CD4-positive, alpha-beta T cell treated with Interleukin-6 at 100 ng/mL for 8 hours (primary cell): ENCODE results near the gene FASTK.

ENCODE experiments used
- DNase-seq: peaks from one replicate; pipeline ENCODE4 v3.0.0-alpha.2; 2020; ENCODE audit warnings: mixed read lengths, low spot score

Gene FASTK

GRCh38 chr7:151065516-151065915, 15.1 kb downstream of the FASTK start:
- no peak for DNase-seq

- DNase-seq: no peak
These were observed 15.6 kb downstream of the FASTK start for GRCh38 chr7:151064993-151065392.

DNA sequence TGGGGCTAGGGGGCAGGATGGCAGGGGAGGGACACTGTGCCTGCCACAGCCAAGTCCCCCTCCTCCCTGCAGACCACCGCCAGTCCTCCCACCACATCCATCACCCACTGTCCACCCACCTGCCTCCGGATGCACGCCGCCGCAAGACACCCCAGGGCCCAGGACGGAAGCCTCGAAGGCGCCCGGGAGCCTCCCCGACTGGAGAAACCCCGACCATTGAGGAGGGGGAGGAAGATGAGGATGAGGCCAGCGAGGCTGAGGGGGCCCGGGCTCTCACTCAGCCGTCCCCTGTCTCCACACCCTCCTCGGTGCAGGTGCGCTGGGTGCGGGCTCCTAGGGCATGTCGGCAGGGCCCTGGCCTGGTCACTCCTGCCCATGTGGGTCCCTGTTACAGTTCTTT, 16.2 kb downstream of the FASTK start:
- DNase-seq: no peak

- no peak for DNase-seq
These were observed 17.4 kb downstream of the FASTK start for GRCh38 chr7:151063212-151063561.

GRCh38 chr7:151062399-151063211, 18.0 kb downstream of the FASTK start:
- no peak for DNase-seq

DNA sequence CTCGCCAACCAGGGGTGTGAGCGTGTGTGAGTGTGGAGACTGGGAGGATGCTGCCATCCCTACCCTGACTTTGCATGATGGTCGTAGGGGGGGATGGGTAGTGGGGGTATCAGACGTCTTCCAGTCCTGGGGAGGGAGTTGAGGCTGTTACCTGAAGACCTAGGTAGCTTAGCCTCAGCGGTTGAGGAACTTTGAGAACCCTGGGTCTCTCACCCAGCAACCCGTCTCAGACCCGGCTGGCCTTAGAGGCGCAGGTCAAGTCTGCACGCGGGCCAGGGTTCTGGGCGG, 18.6 kb downstream of the FASTK start:
- no peak for DNase-seq

DNA sequence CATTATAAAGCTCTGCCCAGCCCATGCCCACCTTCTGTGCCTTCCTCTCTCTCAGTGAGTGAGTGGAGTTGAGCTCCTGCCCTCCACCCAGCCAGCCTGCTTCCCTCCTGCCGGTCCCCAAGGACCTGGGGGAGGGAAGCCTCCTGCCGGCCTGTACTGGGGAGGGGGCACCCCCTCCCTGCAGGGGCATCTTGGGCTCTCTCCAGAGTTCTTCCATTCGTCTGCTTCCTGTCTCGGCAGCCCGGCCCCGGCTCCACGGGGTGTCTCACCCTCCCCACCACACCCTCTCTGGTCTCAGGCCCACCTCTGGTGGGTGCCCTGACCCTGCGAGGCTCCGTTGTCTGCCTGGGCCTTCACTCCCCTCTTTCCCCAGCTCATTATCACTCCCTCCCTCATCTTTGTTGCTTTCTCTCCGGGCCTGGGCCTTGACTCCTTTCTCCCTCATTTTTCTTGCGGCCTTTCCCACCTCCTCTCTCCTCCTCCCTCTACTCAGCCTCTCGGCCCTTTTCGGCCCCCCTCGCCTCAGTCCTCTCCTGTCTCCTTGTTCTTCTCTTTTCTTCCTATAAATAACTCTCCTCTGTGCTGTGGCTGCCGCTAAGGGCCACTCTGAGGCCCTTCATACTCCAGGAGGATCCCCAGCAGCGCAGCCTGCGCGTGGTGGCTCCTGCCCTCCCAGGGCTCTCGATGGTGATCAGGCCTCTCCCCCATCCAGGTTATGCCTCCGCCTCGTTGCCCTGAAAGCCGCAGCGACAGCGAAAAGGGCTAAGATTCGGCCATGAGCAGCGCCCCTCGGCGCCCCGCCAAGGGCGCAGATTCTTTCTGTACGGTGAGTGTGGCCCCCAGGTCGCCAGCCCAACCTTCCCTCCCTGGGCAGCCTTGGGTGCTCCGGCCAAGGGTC, 19.1 kb downstream of the FASTK start:
- DNase-seq: no peak

GRCh38 chr7:151060416-151061212, 20.0 kb downstream of the FASTK start:
- no peak for DNase-seq

GRCh38 chr7:151060113-151060415, 20.5 kb downstream of the FASTK start:
- no peak for DNase-seq

- peak; percentile 58 for DNase-seq
These were observed 21.1 kb downstream of the FASTK start, which contains the start of gene SLC4A2 for GRCh38 chr7:151059367-151060112. Gene SLC4A2, plus strand, starts transcription at chr7:151059589. Its CDS starts 2,399 bp downstream, at chr7:151061988.

DNA sequence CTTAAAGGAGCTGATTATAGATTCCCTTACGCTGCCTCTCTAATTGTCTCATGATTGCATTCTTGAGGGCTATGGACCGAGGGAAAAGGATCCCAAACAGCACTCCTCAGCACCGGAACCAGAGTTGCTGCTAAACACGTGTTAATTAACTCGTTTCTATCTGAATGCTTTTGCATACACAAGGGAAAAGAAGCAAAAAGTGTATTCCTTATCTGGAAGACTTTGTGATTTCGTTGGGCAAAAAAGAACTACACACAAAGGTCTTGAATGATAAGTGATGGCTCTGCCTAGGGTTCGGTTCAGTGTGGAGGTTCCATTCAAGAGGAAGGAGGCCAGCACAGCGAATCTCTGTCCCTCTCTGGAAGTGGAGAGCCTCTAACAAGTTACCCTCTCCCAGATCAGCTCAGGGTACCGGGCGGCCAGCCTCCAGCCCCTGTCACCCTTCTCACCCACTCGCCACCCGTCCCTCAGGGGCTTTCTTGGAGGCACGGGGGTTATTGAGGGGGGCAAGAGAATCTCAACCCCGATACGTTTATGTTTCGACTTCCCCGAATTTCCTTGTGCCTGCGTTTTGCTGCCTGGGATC, 21.7 kb downstream of the FASTK start:
- no peak for DNase-seq

DNA sequence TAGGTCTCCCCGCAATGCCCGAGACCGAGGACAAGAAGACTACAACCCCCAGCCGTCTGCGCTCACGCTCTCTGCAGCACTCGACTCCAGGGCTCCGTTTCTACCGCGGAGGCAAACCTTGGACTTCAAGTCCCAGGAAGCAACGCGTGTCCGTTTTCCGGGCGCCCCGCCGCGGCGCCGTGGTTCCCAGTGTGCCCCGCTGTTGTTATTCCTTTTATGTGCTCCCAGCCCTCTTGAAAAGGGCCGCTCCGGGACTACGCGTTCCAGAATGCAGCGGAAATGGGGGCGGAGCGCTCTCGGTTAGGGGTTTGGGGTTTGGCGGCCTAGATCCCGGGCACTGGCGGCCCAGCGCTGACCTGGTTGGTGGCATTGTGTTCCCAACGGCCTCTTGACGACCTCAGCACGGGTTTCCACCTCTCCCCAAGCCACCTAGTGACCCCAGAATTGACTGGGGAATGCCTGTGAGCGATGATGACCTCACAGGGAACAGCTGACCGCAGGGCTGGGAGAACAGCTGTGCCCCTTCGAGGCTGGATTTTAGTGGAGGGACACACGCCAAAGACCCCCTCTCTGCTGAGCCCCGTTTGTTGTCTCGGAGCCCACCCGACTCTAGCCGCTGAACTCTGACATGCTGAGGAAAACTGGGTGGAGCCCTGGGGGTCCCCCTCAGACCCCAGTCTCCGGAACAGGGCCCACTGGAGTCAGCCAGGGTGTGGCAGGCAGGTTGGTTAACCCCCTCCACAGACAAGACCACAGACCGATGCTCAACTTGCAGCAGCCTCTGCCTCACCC, 22.4 kb downstream of the FASTK start:
- DNase-seq: peak; percentile 99

- no peak for DNase-seq
These were observed 23.1 kb downstream of the FASTK start, which contains the start of gene CDK5 for GRCh38 chr7:151057506-151057988. Gene CDK5, minus strand, starts transcription at chr7:151057897. Its CDS starts 49 bp downstream, at chr7:151057848.

DNA sequence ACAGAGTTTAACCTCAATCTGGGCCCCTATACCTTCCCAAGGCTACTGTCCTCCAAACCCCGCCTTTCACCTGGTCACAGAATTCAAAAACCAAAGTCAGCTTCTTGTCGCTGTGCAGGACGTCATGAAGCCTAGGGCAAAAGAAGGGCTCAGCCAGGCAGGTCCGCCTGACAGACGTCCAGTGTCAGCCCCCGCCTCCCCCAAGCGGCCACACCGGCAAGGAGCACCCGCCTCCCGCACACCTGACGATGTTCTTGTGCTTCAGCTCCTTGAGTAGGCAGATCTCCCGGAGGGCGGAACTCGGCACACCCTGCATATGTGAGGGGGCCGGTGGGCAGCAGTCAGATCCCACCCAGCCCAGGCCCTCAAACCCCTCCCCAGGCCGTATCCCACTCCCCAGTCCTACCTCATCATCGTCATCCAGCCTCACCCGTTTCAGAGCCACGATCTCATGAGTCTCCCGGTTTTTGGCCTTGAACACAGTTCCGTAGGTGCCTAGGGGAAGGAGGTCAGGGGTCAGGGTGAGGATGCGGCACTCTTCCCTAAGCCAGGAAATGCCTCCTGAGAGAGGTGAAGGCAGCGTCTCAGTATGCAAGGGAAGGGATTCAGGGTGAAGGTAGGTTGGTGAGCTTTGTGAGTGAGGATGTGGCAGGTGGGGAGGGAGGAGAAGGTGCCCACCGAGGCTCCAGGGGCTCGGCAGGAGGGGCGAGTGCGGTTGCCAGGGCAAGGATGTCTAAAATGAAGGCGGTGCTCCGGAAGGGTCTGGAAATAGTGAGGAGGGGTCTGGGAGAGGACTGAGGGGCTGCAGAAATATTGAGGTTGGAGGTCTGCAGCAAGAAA, 23.7 kb downstream of the FASTK start:
- no peak for DNase-seq

DNA sequence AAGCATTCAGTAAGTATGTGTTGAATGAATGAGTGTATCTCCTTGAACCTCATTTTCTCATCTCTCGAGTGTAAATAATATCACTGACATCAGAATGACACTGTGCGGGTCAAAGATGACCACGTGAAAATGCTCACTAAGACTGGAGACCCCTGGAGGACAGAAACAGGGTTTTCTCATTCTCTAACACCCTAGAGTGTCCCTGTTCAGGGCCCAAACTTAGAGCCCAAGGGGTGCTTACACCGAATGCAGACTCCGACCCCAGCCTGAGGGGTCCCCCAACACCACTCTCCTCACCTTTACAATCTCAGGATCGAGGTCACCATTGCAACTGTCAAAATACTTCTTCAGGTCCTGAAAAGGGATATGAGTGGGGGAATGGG, 24.3 kb downstream of the FASTK start:
- no peak for DNase-seq

DNA sequence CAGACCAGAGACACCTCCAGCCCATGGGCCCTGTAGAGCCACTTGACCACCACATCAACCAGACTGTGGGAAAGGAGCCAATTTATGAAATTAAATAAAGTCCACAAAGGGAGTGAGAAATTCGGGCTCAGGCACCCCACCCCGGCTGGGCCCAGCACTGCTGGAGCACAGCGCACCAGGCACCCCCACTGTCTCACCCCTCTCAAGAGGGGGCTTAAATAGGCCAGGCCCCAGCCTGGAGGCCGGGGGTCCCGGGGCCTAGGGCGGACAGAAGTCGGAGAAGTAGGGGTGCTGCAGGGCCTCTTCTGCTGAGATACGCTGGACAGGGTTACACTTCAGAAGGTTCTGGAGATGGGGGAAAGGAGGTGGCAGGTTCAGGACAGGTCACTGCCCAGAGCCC, 26.9 kb downstream of the FASTK start:
- DNase-seq: no peak

GRCh38 chr7:151053096-151053495, 27.5 kb downstream of the FASTK start:
- DNase-seq: no peak

DNA sequence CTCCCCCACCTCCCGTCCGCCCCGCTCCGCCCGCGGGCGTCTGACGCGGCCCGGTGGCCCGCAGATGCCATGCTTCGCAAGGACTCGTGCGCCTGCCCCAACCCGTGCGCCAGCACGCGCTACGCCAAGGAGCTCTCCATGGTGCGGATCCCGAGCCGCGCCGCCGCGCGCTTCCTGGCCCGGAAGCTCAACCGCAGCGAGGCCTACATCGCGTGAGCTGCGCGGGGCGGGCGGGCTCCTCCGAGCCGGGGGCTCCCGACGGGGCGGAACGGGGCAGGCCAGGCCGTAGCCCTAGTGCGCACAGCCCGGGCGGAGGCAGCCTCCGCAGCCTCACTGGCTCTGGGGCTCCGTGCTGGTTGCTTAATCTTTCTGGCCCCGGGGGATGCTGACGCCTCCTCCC, 29.5 kb downstream of the FASTK start:
- peak; percentile 32 for DNase-seq

- no peak for DNase-seq
These were observed 31.6 kb downstream of the FASTK start for GRCh38 chr7:151048911-151049463.
